Keratinocyte (primary cell): ENCODE measurements around the gene ZMIZ1. TPM values are rescaled to one million over a fixed set of nuclear protein-coding genes. Genes with fewer than 3 reads are reported as not detected.

ENCODE experiments used
- DNase-seq: peaks from one replicate; pipeline ENCODE4 v3.0.0-alpha.2; 2011; ENCODE audit warnings: low read depth, missing footprints, low spot score
- FAIRE-seq: peaks from 2 replicates; lab custom pipeline; 2011; peaks lifted over from hg19 to GRCh38; lab: Jason Lieb, UNC
- H2AFZ ChIP-seq: 2 replicates; pipeline ENCODE4 v1.6.0; 2012; ENCODE audit warnings: low read length, control low read depth, inconsistent platforms; ENCODE audit not compliant: control insufficient read depth
- H3K27ac ChIP-seq: 2 replicates; pipeline ENCODE4 v1.5.1; 2011; ENCODE audit warnings: low read length; ENCODE audit not compliant: control insufficient read depth, insufficient read depth
- H3K27me3 ChIP-seq: 3 replicates; pipeline ENCODE4 v1.6.0; 2011; ENCODE audit warnings: low read length; ENCODE audit not compliant: control insufficient read depth, insufficient read depth; ENCODE audit errors: extremely low read depth
- H3K36me3 ChIP-seq, 2 experiments: 2 replicates in 1 of 2; 3 replicates in 1 of 2; pipeline ENCODE4 v1.5.1; 2011; ENCODE audit warnings: low read length in 2 of 2, mild to moderate bottlenecking in 1 of 2; ENCODE audit not compliant: control insufficient read depth in 2 of 2, insufficient read depth in 2 of 2; ENCODE audit errors: extremely low read depth in 1 of 2
- H3K4me1 ChIP-seq: 3 replicates; pipeline ENCODE4 v1.5.1; 2011; ENCODE audit warnings: low read length; ENCODE audit not compliant: control insufficient read depth, insufficient read depth; ENCODE audit errors: extremely low read depth
- H3K4me2 ChIP-seq: 3 replicates; pipeline ENCODE4 v1.6.0; 2011; ENCODE audit warnings: low read depth, low read length; ENCODE audit not compliant: control insufficient read depth, insufficient read depth; ENCODE audit errors: extremely low read depth
- H3K4me3 ChIP-seq, 3 experiments: fragments of 200-600 bp in 1 of 3; sonication (generic) in 1 of 3; 2 replicates in 2 of 3; 3 replicates in 1 of 3; pipeline ENCODE4 v1.5.1; 2011 to 2016; ENCODE audit warnings: low read length in 3 of 3, mild to moderate bottlenecking in 3 of 3, control low read depth in 2 of 3, inconsistent platforms in 1 of 3, low read depth in 1 of 3, mixed read lengths in 1 of 3, mixed run types in 1 of 3, moderate library complexity in 1 of 3; ENCODE audit not compliant: control insufficient read depth in 2 of 3, insufficient read depth in 2 of 3; ENCODE audit errors: extremely low read depth in 1 of 3
- H3K79me2 ChIP-seq: 2 replicates; pipeline ENCODE4 v1.6.0; 2012; ENCODE audit warnings: low read length; ENCODE audit not compliant: control insufficient read depth, insufficient read depth
- H3K9ac ChIP-seq: 3 replicates; pipeline ENCODE4 v1.6.0; 2011; ENCODE audit warnings: low read length; ENCODE audit not compliant: control insufficient read depth, insufficient read depth; ENCODE audit errors: extremely low read depth
- H3K9me1 ChIP-seq: 3 replicates; pipeline ENCODE4 v1.6.0; 2011; ENCODE audit warnings: low read length; ENCODE audit not compliant: control insufficient read depth, insufficient read depth; ENCODE audit errors: extremely low read depth
- H3K9me3 ChIP-seq: 2 replicates; pipeline ENCODE4 v1.5.1; 2012; ENCODE audit warnings: low read depth, low read length; ENCODE audit not compliant: control insufficient read depth
- H4K20me1 ChIP-seq: 3 replicates; pipeline ENCODE4 v1.6.0; 2011; ENCODE audit warnings: low read length; ENCODE audit not compliant: control insufficient read depth, insufficient read depth; ENCODE audit errors: extremely low read depth
- EZH2 ChIP-seq: IDR thresholded peaks from one replicate; pipeline ENCODE4 v1.6.1; 2012; ENCODE audit warnings: inconsistent platforms, mild to moderate bottlenecking, low read length, moderate library complexity
- dilution Hi-C: fragments of 300-500 bp; cut with MboI; formaldehyde crosslinking; loops from one replicate; pipeline ENCODE4 v1.7.0; 2020; ENCODE audit warnings: low sequenced_read_pairs; ENCODE audit not compliant: extremely low pct_ligation_motif_present
- polyA plus RNA-seq, 5 experiments: library from polyadenylated mRNA; depleted of rRNA in 3 of 5; stranded (reverse) in 3 of 5; stranded (forward) in 1 of 5; unstranded in 1 of 5; fragments of >200 nt; gene quantifications; 1 replicate in 1 of 5; 2 replicates in 3 of 5; 3 replicates in 1 of 5; pipeline versions ENCODE4 v1.2.1 to v1.2.3, GENCODE V29; 2011 to 2012; ENCODE audit warnings: missing spikeins in 2 of 5, low read depth in 1 of 5, low replicate concordance in 1 of 5
- TF ChIP-seq, protein P1 (sequence below), 3 experiments: IDR thresholded peaks in 1 of 3; conservative IDR thresholded peaks in 1 of 3; optimal IDR thresholded peaks in 1 of 3; 2 replicates in 2 of 3; 3 replicates in 1 of 3; pipeline versions ENCODE3 to v1.5.1; 2011; ENCODE audit warnings: low read length in 3 of 3, mild to moderate bottlenecking in 3 of 3, moderate library complexity in 2 of 3, control low read depth in 1 of 3, inconsistent platforms in 1 of 3; ENCODE audit not compliant: insufficient read depth in 2 of 3; ENCODE audit errors: extremely low read depth in 1 of 3

Gene ZMIZ1
- polyA plus RNA-seq, 1 donor (not counting 4 experiments of a cell fraction or from before 2014, with no cell fraction given), result 1.8 TPM

DNA sequence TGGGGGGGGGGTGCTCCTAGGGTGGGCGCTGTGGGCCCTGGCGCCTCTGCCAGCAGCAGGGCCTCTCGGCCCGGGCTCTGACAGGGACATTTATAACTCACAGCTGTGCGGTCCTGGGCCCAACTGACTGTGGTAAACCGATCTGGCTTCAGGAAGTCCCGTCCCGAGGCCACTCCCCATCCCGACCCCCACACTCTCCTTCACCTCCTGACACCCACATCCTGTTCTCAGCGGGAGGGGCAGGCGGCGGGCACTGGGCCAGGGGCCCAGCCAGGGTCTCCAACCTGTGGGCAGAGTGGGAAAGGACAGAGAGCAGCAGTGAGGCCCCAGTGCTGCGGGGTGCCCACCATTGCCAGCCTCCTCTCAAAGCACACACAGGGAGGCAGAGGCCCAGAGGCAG, 69.1 kb downstream of the ZMIZ1 start:
- no peak for DNase-seq
- Histone ChIP-seq H3K4me3 (no peak overlapping the region), H3K27me3 (no peaks in the 10 kb centered on the region), H2AFZ (no peak overlapping the region), H3K36me3 (peaks cover 0 to 6% of the 10 kb centered on the region in 2 experiments), H3K4me1 (no peaks in the 10 kb centered on the region), H4K20me1 (no peaks in the 10 kb centered on the region), H3K9me1 (no peaks in the 10 kb centered on the region), H3K27ac (no peak overlapping the region), H3K9me3 (no peaks in the 10 kb centered on the region), H3K4me2 (no peak overlapping the region), H3K9ac (no peak overlapping the region), H3K79me2 (no peaks in the 10 kb centered on the region)
- TF ChIP-seq EZH2, result no peak
- TF ChIP-seq, protein P1, sequence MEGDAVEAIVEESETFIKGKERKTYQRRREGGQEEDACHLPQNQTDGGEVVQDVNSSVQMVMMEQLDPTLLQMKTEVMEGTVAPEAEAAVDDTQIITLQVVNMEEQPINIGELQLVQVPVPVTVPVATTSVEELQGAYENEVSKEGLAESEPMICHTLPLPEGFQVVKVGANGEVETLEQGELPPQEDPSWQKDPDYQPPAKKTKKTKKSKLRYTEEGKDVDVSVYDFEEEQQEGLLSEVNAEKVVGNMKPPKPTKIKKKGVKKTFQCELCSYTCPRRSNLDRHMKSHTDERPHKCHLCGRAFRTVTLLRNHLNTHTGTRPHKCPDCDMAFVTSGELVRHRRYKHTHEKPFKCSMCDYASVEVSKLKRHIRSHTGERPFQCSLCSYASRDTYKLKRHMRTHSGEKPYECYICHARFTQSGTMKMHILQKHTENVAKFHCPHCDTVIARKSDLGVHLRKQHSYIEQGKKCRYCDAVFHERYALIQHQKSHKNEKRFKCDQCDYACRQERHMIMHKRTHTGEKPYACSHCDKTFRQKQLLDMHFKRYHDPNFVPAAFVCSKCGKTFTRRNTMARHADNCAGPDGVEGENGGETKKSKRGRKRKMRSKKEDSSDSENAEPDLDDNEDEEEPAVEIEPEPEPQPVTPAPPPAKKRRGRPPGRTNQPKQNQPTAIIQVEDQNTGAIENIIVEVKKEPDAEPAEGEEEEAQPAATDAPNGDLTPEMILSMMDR (optimal IDR thresholded peaks at IDR 0.05 in 1 of 3, IDR thresholded peaks at IDR 0.05 in 1 of 3, conservative IDR thresholded peaks at IDR 0.05 in 1 of 3; ENCODE audit: extremely low read depth in 1 of 3, insufficient read depth in 2 of 3, low read length in 3 of 3), result no peak
- no peak for FAIRE-seq
- dilution Hi-C loops, result no loop called here

DNA sequence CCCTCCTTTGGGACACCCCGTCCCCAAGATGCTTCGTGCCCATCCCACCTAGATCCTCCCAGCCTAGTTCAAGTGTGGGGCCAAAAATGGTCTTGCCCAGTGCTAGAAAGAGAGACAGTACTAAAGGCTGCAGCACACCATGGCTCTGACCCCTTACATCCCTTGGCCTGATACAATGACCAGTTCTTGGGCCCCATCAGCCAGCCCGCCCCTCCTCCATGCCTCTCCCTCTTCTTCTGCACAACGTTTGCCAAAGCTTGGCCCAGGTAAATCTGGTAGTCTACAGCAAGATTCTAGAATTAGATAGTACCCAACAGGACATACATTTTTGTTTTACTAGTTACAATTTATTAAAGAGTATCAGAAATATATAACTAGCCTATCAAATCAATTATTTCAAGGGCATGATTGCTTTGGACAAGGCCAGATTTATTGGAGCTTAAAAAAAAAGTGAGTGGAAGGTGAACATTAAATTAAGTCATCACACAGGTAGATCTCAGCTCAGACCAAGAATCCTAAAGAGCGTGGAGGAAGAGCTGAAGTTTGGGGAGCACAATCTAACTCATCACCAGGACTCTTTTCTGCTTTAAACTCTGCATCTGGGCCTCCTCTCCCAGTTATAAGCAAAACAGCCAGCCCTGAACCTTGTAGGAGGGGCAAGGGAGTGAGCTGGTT, 69.8 kb downstream of the ZMIZ1 start:
- Histone ChIP-seq H3K27me3 (no peaks in the 10 kb centered on the region), H3K36me3 (peaks cover 0 to 7% of the 10 kb centered on the region in 2 experiments), H3K9me1 (no peaks in the 10 kb centered on the region), H4K20me1 (no peaks in the 10 kb centered on the region), H3K9ac (no peak overlapping the region), H3K79me2 (no peaks in the 10 kb centered on the region), H3K4me2 (no peak overlapping the region), H3K9me3 (no peaks in the 10 kb centered on the region), H3K4me1 (no peaks in the 10 kb centered on the region), H2AFZ (no peak overlapping the region), H3K27ac (no peak overlapping the region), H3K4me3 (no peak overlapping the region)
- DNase-seq, result no peak
- dilution Hi-C loops, result no loop called here
- TF ChIP-seq, protein P1 (optimal IDR thresholded peaks at IDR 0.05 in 1 of 3, IDR thresholded peaks at IDR 0.05 in 1 of 3, conservative IDR thresholded peaks at IDR 0.05 in 1 of 3; ENCODE audit: extremely low read depth in 1 of 3, insufficient read depth in 2 of 3, low read length in 3 of 3), result no peak
- TF ChIP-seq EZH2, result no peak
- FAIRE-seq, result no peak
